ENCODE measurements around the gene DHCR24.
A peak's percentile ranks its signal among the peaks of the same experiment; 100 is the strongest.
"Not testable (repeated sequence)": the region's sequence is repeated elsewhere in the genome, so short reads cannot be mapped to it uniquely, and the experiment has no call there.

Gene DHCR24, protein sequence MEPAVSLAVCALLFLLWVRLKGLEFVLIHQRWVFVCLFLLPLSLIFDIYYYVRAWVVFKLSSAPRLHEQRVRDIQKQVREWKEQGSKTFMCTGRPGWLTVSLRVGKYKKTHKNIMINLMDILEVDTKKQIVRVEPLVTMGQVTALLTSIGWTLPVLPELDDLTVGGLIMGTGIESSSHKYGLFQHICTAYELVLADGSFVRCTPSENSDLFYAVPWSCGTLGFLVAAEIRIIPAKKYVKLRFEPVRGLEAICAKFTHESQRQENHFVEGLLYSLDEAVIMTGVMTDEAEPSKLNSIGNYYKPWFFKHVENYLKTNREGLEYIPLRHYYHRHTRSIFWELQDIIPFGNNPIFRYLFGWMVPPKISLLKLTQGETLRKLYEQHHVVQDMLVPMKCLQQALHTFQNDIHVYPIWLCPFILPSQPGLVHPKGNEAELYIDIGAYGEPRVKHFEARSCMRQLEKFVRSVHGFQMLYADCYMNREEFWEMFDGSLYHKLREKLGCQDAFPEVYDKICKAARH

DNA sequence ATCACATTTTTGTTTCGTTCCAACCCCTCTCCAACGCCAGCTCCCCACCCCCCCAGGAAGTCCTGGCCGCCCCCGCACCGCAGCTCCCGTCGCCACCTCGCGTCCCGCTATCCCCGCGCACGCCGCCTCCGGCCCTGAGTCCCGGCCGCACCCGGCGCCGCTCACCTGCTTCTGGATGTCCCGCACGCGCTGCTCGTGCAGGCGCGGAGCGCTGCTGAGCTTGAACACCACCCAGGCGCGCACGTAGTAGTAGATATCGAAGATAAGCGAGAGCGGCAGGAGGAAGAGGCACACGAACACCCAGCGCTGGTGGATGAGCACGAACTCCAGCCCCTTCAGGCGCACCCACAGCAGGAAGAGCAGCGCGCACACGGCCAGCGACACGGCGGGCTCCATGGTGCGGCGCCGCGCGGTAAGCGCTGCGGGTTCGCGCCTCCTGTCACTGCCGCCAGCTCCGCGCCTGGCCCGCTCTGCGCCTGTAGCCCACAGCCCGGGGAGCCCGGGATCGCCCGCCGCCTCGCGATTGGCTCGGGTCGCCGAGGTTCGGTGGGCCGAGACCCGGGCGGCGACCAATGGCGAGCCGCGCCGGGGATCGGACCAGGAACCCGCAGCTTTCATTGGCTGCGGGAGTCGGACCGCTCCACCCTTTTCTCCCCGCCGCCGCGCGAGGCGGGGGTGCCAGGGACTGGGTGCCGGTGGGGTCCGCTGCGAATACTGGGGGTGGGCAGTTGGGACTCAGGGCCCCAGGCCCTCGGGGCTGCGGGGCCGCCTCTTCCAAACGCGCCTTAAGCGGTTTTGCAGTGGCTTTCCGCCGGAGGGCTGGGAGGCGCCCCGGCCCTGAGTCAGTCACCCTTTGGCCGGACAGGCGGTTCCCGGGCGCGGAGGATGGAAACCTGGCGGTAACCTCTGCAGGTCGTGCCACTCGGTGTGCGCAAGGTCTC lies at the start of gene DHCR24:
DHCR24 (minus strand) TSS at position 472 of the 941 bp plus-strand sequence; CDS start at position 396, 76 bp downstream.
- TF ChIP-seq, protein P1, sequence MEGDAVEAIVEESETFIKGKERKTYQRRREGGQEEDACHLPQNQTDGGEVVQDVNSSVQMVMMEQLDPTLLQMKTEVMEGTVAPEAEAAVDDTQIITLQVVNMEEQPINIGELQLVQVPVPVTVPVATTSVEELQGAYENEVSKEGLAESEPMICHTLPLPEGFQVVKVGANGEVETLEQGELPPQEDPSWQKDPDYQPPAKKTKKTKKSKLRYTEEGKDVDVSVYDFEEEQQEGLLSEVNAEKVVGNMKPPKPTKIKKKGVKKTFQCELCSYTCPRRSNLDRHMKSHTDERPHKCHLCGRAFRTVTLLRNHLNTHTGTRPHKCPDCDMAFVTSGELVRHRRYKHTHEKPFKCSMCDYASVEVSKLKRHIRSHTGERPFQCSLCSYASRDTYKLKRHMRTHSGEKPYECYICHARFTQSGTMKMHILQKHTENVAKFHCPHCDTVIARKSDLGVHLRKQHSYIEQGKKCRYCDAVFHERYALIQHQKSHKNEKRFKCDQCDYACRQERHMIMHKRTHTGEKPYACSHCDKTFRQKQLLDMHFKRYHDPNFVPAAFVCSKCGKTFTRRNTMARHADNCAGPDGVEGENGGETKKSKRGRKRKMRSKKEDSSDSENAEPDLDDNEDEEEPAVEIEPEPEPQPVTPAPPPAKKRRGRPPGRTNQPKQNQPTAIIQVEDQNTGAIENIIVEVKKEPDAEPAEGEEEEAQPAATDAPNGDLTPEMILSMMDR (IDR thresholded peaks at IDR 0.05; ENCODE audit: low read depth, low read length) = no peak
- peak; percentile 47 for DNase-seq (ENCODE audit: extremely low read depth, low read depth)

DNA sequence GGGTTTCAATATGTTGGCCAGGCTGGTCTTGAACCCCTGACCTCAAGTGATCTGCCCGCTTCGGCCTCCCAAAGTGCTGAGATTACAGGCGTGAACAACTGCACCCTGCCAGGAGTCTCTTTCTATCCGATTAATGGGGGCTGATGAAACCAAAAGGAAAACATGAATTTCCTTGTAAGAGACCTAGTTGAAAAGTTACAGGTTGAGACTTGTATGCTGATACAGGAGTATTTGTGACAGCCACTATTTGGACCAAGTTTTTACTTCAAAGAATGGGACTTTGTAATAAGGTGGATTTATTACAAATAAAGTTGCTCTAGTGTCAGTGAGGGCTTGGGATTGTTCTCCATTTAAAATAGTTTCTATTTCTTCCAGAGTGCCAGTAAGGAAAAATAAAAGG lies 49.8 kb upstream of the DHCR24 start:
- TF ChIP-seq, protein P1 (IDR thresholded peaks at IDR 0.05; ENCODE audit: low read depth, low read length) = no peak
- no peak for DNase-seq (ENCODE audit: extremely low read depth, low read depth)

DNA sequence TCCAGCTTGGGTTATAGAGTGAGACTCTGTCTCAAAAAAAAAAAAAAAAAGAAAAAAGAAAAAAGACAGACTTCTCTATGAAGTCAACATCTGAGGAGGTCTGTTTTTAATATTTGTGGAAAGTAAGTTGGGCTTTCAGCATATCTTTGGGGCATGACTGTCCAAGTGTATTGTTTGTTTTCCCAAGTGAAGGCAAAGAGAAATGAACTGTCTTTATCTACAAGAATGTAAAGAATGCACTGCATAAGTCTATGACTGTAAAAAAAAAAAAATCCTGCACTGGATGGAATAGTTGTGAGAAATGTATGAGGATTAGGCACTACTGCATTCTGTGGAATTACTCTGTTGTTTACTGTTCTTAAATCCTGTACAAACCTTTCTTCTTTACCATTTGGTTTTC lies 47.9 kb upstream of the DHCR24 start:
- DNase-seq (ENCODE audit: extremely low read depth, low read depth) = peak; percentile 89
- TF ChIP-seq, protein P1 (IDR thresholded peaks at IDR 0.05; ENCODE audit: low read depth, low read length) = no peak

DNA sequence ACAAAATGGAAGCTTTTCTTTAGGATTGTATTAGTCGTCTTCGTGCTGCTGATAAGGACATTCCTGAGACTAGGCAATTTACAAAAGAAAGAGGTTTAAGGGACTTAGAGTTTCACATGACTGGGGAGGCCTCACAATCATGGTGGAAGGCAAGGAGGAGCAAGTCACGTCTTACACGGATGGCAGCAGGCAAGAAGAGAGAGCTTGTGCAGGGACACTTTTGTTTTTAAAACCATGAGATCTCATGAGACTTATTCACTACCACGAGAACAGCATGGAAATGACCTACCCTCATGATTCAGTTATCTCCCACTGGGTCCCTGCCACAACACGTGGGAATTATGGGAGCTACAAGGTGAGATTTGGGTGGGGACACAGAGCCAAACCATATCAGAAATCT lies 47.1 kb upstream of the DHCR24 start:
- DNase-seq (ENCODE audit: extremely low read depth, low read depth) = not testable (repeated sequence)

DNA sequence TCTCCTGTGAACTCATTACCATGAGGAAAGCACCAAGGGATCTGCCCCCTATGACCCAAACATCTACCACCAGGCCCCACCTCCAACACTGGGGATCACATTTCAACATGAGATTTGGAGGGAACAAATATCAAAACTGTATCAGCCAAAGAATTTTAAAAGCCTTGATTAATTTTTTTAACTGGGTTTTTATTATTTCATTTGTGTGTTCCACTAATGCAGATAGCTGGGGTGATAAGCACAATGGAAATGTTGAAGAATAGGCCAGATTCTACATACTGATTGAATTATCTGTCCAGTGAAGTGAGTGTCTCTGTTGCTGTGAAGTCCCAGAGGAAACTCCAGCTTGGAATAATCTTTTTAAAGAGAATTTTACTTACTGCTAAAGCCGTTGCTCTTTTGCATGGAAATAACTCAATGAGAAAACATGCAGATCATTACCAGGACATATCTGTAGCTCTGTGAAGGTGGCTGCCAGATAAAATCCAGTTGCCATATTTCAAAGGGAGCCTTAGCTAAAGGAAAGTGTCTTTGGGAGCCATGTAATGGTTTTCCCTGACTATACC lies 44.4 kb upstream of the DHCR24 start:
- TF ChIP-seq, protein P1 (IDR thresholded peaks at IDR 0.05; ENCODE audit: low read depth, low read length) = no peak
- DNase-seq (ENCODE audit: extremely low read depth, low read depth) = no peak

DNA sequence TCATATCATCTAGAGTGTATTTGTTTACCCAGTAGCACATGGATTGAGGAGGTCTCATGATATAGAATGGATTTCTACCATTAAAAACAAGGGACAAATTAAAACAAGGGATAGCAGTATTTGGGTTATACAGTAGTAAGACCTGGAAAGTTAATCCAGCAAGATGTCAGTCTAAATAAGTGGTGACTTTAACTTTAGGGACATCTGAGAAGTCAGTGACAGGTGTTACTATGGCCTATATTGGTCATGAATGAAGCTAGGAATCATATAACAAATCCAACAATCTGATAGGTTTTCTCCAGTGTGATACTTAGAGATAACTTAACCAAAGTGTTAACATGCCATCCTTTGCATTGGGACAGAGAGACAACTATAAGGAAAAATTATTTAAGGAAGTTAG lies 42.7 kb upstream of the DHCR24 start:
- TF ChIP-seq, protein P1 (IDR thresholded peaks at IDR 0.05; ENCODE audit: low read depth, low read length) = no peak
- DNase-seq (ENCODE audit: extremely low read depth, low read depth) = no peak

DNA sequence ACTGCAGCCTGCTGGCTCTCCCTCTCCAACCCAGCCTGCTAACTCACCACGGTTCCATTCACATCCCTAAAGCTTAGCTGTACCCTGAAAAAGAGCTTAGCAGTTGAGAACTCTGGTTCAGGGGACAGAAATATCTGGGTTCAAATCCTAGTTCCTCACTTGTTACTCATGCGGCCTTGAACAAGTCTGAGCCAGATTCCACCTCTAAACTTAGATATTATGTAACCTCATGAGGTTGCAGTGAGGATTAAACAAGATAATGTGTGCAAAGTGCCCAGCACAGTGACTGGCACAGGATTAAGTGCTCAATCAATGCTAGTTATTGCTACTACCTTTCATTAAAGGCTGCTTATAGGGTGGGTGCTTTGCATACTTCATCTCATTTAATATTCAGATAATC lies 41.3 kb upstream of the DHCR24 start:
- DNase-seq (ENCODE audit: extremely low read depth, low read depth) = no peak
- TF ChIP-seq, protein P1 (IDR thresholded peaks at IDR 0.05; ENCODE audit: low read depth, low read length) = no peak
